Kasumi-1 (cell line): ENCODE results near the gene UVRAG.
"Not testable (repeated sequence)": the region's sequence is repeated elsewhere in the genome, so short reads cannot be mapped to it uniquely, and the experiment has no call there.

Experiments used
- DNase-seq, 2 experiments: peaks; one replicate each; lab custom pipeline; 2025; lab: John Stamatoyannopoulos, UW

The UVRAG gene

DNA sequence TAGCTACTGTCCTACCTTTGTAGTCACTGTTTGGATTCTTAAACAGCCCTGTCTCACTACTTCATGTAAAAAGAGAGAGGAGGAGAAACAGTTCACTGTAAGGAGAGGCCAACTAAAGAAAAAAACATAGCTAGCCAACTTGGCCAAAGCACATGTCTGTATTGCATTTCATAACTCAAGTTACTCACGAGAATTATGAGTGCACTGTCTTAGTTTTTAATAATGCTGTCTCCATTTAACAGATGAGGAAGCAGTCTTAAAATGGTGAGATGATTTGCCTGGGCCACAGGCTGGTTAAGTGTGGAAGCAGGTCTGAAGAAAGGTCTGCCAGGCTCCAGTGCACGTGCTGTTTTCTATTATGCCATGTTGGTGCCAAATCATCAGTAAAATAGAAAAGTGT lies 104.5 kb downstream of the UVRAG start:
- DNase-seq, result no peak

- no peak for DNase-seq
These were observed 105.8 kb downstream of the UVRAG start for GRCh38 chr11:75920848-75921247.

DNA sequence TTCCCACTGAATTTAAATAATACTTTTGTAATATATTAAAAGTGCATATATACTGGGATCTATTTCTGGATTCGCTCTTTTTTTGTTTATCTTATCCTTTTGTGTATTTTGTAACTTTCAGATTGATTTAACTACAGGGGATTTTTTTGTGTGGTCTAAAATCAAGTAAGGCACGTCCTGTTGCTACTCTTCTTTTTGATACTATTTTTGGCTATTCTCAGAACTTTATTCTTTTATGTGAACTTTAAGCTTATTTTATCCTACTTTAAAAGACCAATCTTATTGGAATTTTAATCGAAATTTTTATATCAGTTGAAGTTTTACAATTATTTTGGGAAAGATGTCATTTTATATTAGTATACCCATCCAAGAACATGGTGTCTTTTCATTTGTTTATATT lies 106.8 kb downstream of the UVRAG start:
- DNase-seq, result no peak

- DNase-seq, result no peak
These were observed 110.2 kb downstream of the UVRAG start for GRCh38 chr11:75924966-75925784.

GRCh38 chr11:75925785-75926164 lies 110.8 kb downstream of the UVRAG start:
- DNase-seq, result no peak

DNA sequence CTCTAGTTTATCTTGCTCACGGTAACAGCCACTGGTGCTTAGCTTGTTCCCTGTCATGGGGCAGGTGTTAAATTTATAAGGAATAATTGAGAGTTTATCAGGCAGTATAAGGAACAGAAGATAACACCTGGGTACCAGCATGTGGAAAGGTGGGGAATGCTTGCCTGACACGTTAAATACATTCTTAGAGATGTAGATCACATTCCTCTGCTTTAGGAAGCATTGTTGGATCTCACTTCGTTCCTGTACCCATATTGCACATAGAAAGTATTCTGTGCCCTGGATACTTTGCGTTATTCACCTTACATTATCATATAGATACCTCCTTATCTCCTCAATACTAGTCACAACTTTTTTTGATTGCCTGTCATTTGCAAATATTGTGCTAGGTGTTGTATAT lies 114.7 kb downstream of the UVRAG start:
- DNase-seq, result no peak

DNA sequence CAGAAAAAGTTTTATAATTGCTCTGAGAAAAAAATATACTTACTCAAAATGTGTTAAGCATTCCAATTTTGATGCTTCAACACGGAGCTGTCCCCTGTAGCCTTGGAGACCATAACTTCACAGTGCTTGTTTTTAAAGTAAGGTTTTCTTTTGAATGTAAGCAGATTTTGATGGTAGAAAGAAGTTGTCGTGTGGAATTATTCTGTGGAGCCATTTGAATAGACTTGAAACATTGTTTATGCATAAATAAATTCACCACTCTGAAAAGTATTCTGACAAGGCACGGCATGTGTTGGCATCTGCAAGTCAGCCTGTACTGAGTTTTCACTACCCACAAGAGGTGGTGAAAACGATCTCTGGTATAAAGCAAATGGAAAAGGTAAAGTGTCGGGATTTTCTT lies 115.5 kb downstream of the UVRAG start:
- no peak for DNase-seq

DNA sequence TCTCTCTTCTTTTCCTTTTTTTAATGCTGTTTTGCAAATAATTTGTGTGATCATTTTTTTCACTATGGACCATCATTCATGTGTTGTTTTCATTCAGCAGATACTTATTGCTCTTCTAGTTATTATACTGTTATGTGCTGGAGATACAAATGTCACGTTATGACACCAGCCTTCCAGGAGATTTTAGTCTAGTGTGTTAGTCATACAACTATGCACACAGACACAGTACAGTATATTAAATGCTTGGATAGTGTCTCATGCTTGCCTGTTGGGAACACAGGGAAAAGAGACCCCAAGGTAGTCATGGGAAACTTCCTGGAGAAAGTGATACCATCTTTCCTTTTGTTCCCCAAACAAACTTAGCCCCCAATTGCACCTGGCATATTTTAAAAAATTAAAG lies 116.1 kb downstream of the UVRAG start:
- DNase-seq, result no peak

GRCh38 chr11:75933736-75934135 lies 118.7 kb downstream of the UVRAG start:
- DNase-seq, result not testable (repeated sequence)

DNA sequence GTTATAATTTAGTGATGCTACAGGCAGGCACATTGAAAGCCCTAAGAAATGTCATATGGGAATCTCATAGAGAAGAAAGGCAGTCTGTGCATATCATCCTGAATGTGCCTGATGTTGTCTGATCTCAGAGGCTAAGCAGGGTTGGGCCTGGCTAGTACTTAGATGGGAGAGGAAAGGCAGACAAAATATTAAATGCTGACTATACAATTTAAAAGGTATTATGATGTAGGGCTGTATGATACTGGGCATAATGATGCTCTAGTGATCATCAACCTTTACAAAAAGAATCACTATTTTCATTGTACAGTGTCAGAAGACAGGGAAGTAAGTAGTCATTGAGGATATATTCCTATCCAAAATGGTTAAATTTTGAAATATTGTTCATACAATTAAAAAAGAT lies 119.8 kb downstream of the UVRAG start:
- no peak for DNase-seq

- no peak for DNase-seq
These were observed 123.5 kb downstream of the UVRAG start for GRCh38 chr11:75938543-75938942.

DNA sequence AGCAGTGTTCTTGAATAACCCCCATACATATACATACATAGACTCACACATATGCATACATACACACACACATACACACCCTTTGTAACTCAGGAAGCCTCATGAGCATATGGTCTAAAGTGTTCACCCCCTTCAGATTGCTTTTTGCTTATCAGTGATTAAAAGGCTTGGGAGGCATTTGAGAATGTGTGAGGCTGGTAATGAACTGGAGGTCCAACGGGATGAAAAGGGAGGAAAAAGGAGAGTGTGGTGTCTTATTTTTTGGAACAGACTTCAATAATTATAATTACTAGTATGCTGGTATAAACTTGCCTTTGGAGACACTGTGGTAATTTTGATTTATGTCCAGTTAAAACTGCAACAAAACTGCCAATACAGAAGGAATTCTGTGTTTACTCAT lies 124.5 kb downstream of the UVRAG start:
- no peak for DNase-seq

GRCh38 chr11:75939992-75940391 lies 125.0 kb downstream of the UVRAG start:
- no peak for DNase-seq

DNA sequence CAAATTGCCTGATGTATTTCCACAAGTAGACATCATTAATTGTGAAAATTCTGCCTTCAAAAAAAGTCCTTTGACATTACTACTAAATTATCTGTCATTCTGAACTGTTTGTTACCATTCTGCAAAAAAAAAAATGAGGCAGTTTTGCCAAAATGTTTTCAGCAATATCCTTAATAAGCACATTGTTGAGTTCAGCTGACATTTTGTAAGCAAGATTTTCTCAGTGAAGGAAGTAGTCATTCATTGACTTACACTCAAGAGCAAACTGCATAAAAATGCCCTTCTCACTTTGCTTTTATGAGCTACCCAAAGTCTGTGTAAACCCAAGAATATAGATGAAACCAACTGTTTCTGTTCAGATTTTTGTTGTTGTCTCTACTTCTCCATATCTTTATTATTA lies 125.9 kb downstream of the UVRAG start:
- no peak for DNase-seq

DNA sequence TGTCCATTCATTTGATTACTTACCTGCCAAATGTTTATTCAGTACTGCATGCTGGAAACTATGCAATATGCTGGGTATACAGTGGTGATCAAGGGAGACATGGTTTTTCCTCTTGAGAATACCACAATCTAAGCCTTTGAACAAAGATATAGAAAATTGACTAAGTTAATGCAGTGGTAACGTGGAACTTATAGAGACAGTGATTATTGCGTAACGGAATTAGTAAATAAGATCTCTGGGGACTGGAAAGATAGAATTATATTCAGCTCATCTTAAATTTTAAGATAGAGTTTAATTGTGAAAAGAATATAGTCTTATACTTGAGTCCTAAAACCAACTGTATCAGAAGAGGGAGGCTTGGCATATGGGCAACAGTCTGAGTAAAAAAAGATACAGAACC lies 129.5 kb downstream of the UVRAG start:
- DNase-seq, result no peak

GRCh38 chr11:75945446-75945845 lies 130.4 kb downstream of the UVRAG start:
- DNase-seq, result no peak

- DNase-seq, result no peak
These were observed 130.9 kb downstream of the UVRAG start for GRCh38 chr11:75945947-75946346.

- DNase-seq, result peak; percentile 70
These were observed 131.8 kb downstream of the UVRAG start for GRCh38 chr11:75946531-75947530.

DNA sequence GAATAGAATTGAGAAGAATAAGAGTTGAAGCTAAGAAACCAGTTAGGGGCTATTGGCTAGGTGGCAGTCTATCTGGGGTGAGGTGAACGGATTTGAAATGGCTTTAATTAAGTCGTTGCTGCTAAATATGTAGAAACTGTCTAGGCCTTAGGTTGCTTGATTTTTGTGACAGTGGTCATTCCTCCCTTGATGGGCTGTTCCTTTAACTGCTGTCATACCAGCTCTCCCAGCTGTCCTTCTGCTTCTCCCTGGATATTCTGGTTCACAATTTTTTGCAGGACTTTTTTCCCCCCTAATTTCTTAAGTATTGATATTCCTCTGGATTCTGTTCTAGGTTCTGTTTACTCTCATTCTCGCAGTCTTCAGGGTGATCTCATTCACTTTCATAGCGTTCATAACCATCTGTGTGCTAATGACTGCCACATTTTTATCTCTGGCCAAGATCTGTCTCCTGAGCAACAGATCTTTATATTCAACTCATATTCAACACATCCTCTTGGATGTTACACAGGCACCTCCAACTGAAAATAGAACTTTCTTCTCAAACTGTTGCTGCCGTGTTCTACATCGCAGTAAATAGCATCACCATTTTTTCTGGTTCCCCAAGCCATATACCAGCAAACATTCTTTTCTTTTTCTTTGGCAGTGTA lies 134.1 kb downstream of the UVRAG start:
- DNase-seq, result no peak

- DNase-seq, result no peak
These were observed 135.1 kb downstream of the UVRAG start for GRCh38 chr11:75950141-75950540.

- DNase-seq, result no peak
These were observed 139.0 kb downstream of the UVRAG start for GRCh38 chr11:75954039-75954438.

DNA sequence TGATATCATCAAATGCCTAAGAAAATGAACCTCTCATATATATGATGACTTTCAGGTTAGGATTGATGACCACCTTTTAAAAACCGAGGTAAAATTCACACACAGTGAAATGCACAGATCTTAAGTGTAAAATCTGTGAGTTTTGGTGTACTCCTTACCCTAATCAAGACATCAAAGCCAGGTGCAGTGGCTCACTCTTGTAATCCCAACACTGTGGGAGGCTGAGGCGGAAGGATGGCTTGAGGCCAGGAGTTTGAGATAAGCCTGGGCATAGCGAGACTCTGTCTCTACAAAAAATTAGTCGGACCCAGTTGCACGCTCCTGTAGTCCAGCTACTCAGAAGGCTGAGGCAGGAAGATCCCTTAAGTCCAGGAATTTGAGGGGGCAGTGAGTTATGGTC lies 140.4 kb downstream of the UVRAG start:
- no peak for DNase-seq

DNA sequence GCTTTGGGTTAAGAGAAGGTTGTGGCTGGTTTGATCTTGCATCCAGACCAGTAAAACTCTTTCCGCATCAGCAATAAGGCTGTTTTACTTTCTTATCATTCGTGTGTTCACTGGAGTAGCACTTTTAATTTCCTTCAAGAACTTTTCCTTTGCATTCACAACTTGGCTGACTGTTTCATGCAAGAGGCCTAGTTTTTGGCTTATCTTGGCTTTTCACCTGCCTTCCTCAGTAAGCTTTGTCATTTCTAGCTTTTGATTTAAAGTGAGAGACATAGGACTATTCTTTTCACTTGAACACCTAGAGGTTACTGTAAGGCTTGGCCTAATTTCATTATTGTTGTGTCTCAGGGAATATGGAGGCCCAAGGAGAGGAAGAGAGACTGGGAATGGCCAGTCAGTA lies 144.5 kb downstream of the UVRAG start:
- DNase-seq, result no peak
